Measurements from ENCODE around the gene CD3G. TPM values are rescaled to one million over a fixed set of nuclear protein-coding genes. Genes with fewer than 3 reads are reported as not detected.
"Not testable (repeated sequence)": the region's sequence is repeated elsewhere in the genome, so short reads cannot be mapped to it uniquely, and the experiment has no call there.

Gene CD3G
- polyA plus RNA-seq (ENCODE audit: low read depth in 6 of 6), result 1 to 10 TPM in 2 of 6 donors, under 1 TPM in 4; 0.09 to 2.3 (median 0.72) TPM

- no peaks in the 10 kb centered on the region for H3K36me3 Mint-ChIP-seq
- no peak within 1 kb of the TSS for H3K27ac Mint-ChIP-seq
- ATAC-seq (ENCODE audit: low read depth in 2 of 2) (no peak), DNase-seq (no peak)
- H3K4me3 Mint-ChIP-seq, result peak within 1 kb of the TSS in 1 of 8 donors; percentile 79
- peaks cover 1 to 10% (median 4%) of the 10 kb centered on the region in 3 donors for H3K4me1 Mint-ChIP-seq
- peaks cover 0 to 4% (median 0%) of the 10 kb centered on the region in 7 donors for H3K9me3 Mint-ChIP-seq
- H3K27me3 Mint-ChIP-seq, result peaks cover 27 to 39% (median 30%) of the 10 kb centered on the region in 3 donors
Observed at GRCh38 chr11:118343981-118344515, at the start of gene CD3G. Gene CD3G, plus strand, starts transcription at chr11:118344344. Its CDS starts 80 bp downstream, at chr11:118344424.

- Mint-ChIP-seq H3K4me1 (peaks cover 0 to 6% (median 4%) of the 10 kb centered on the region in 3 donors), H3K27ac (no peak overlapping the region), H3K27me3 (peaks cover 24 to 28% (median 28%) of the 10 kb centered on the region in 3 donors), H3K4me3 (no peak overlapping the region), H3K9me3 (no peaks in the 10 kb centered on the region), H3K36me3 (no peaks in the 10 kb centered on the region)
- ATAC-seq (ENCODE audit: low read depth in 2 of 2) (no peak), DNase-seq (no peak)
Observed at GRCh38 chr11:118295199-118295598, 48.9 kb upstream of the CD3G start.

GRCh38 chr11:118295815-118296454, 48.2 kb upstream of the CD3G start:
- Mint-ChIP-seq H3K27me3 (peaks cover 20 to 24% (median 21%) of the 10 kb centered on the region in 3 donors), H3K4me3 (no peak overlapping the region), H3K36me3 (no peaks in the 10 kb centered on the region), H3K4me1 (peaks cover 0 to 3% (median 3%) of the 10 kb centered on the region in 3 donors), H3K27ac (no peak overlapping the region), H3K9me3 (no peaks in the 10 kb centered on the region)
- peak in 1 of 2 donors; percentile 35 for ATAC-seq (ENCODE audit: low read depth in 2 of 2)
- DNase-seq, result no peak

GRCh38 chr11:118301600-118302195, 42.4 kb upstream of the CD3G start:
- Mint-ChIP-seq H3K27me3 (peaks cover 4 to 14% (median 9%) of the 10 kb centered on the region in 3 donors), H3K36me3 (no peaks in the 10 kb centered on the region), H3K4me1 (peaks cover 0 to 13% (median 6%) of the 10 kb centered on the region in 3 donors), H3K27ac (no peak overlapping the region), H3K9me3 (no peaks in the 10 kb centered on the region), H3K4me3 (no peak overlapping the region)
- DNase-seq (no peak), ATAC-seq (ENCODE audit: low read depth in 2 of 2) (no peak)

DNA sequence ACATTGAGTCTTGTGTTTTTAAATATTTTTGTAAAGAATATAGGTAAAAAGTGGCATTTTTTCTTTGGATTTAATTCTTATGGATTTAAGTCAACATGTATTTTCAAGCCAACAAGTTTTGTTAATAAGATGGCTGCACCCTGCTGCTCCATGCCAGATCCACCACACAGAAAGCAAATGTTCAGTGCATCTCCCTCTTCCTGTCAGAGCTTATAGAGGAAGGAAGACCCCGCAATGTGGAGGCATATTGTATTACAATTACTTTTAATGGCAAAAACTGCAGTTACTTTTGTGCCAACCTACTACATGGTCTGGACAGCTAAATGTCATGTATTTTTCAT, 39.9 kb upstream of the CD3G start:
- ATAC-seq (ENCODE audit: low read depth in 2 of 2), result no peak
- Mint-ChIP-seq H3K4me1 (peaks cover 0 to 13% (median 6%) of the 10 kb centered on the region in 3 donors), H3K36me3 (no peaks in the 10 kb centered on the region), H3K9me3 (no peaks in the 10 kb centered on the region), H3K4me3 (no peak overlapping the region), H3K27me3 (peaks cover 3 to 14% (median 9%) of the 10 kb centered on the region in 3 donors), H3K27ac (no peak overlapping the region)
- no peak for DNase-seq

DNA sequence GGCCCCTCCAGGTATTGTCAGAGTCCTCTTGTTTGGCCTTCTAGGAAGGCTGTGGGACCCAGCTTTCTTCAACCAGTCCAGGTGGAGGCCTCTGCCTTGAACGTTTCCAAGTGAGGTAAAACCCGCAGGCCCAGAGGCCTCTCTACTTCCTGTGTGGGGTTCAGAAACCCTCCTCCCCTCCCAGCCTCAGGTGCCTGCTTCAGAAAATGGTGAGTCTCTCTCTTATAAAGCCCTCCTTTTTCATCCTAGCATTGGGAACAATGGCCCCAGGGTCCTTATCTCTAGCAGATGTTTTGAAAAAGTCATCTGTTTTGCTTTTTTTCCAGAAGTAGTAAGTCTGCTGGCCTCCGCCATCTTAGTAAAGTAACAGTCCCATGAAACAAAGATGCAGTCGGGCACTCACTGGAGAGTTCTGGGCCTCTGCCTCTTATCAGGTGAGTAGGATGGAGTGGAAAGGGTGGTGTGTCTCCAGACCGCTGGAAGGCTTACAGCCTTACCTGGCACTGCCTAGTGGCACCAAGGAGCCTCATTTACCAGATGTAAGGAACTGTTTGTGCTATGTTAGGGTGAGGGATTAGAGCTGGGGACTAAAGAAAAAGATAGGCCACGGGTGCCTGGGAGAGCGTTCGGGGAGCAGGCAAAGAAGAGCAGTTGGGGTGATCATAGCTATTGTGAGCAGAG, 39.4 kb upstream of the CD3G start, which contains the start of gene CD3E:
CD3E (plus strand) TSS at position 163 of the 681 bp plus-strand sequence; CDS start at position 386, 223 bp downstream.
- DNase-seq (no peak), ATAC-seq (ENCODE audit: low read depth in 2 of 2) (no peak)
- H3K36me3 Mint-ChIP-seq, result no peaks in the 10 kb centered on the region
- no peaks in the 10 kb centered on the region for H3K9me3 Mint-ChIP-seq
- H3K4me3 Mint-ChIP-seq, result no peak within 1 kb of the TSS
- peaks cover 0 to 14% (median 9%) of the 10 kb centered on the region in 3 donors for H3K27me3 Mint-ChIP-seq
- H3K4me1 Mint-ChIP-seq, result peaks cover 0 to 13% (median 6%) of the 10 kb centered on the region in 3 donors
- H3K27ac Mint-ChIP-seq, result peak within 1 kb of the TSS in 2 of 6 donors; percentile 42 to 60

GRCh38 chr11:118305726-118306125, 38.4 kb upstream of the CD3G start:
- Mint-ChIP-seq H3K27me3 (peaks cover 0 to 14% (median 9%) of the 10 kb centered on the region in 3 donors), H3K36me3 (no peaks in the 10 kb centered on the region), H3K27ac (no peak overlapping the region), H3K4me3 (no peak overlapping the region), H3K9me3 (no peaks in the 10 kb centered on the region), H3K4me1 (peaks cover 0 to 13% (median 6%) of the 10 kb centered on the region in 3 donors)
- DNase-seq (no peak), ATAC-seq (ENCODE audit: low read depth in 2 of 2) (no peak)

- DNase-seq (no peak), ATAC-seq (ENCODE audit: low read depth in 2 of 2) (no peak)
- Mint-ChIP-seq H3K9me3 (no peaks in the 10 kb centered on the region), H3K27me3 (peaks cover 0 to 14% (median 9%) of the 10 kb centered on the region in 3 donors), H3K27ac (no peak overlapping the region), H3K36me3 (no peaks in the 10 kb centered on the region), H3K4me1 (peaks cover 0 to 13% (median 6%) of the 10 kb centered on the region in 3 donors), H3K4me3 (no peak overlapping the region)
Observed at GRCh38 chr11:118306556-118306955, 37.6 kb upstream of the CD3G start.

DNA sequence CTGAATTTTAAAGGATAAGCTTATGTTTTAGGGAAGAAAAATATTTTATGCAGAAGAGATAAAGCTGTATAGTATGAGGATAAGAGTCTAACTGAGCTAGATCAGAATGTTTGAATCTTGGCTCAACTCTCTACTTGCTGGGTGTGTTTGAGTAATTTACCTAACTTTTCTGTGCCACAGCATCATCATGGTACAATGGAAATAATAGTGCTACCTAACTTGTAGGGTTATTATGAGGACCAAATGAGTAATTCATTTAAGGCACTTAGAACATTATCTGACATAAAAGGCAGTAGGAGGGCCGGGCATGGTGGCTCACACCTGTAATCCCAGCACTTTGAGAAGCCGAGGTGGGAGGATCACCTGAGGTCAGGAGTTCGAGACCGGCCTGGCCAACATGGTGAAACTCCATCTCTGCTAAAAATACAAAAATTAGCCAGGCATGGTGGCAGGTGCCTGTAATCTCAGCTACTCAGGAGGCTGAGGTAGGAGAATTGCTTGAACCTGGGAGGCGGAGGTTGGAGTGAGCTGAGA, 35.1 kb upstream of the CD3G start:
- not testable (repeated sequence) for DNase-seq; H3K27me3 Mint-ChIP-seq; H3K4me3 Mint-ChIP-seq; H3K36me3 Mint-ChIP-seq; ATAC-seq (ENCODE audit: low read depth in 2 of 2); H3K9me3 Mint-ChIP-seq
- Mint-ChIP-seq H3K4me1 (peaks cover 6 to 22% (median 15%) of the 10 kb centered on the region in 3 donors), H3K27ac (peak overlapping the region in 2 of 6 donors; percentile 36 to 47)

DNA sequence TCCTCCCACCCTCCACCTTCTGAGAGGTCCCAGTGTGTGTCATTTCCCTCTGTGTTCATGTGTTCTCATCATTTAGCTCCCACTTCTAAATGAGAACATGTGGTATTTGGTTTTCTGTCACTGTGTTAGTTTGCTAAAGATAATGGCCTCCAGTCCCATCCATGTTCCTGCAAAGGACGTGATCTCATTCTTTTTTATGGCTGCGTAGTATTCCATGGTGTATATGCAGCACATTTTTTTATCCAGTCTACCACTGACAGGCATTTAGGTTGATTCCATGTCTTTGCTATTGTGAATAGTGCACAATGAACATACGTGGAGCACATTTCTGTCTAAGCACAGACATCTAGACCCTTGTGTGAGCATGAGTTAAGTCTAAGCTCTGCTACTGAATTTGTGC, 33.9 kb upstream of the CD3G start:
- Mint-ChIP-seq H3K9me3 (no peaks in the 10 kb centered on the region), H3K27me3 (peaks cover 0 to 5% (median 0%) of the 10 kb centered on the region in 3 donors), H3K36me3 (no peaks in the 10 kb centered on the region), H3K4me3 (no peak overlapping the region), H3K27ac (no peak overlapping the region), H3K4me1 (peaks cover 6 to 16% (median 14%) of the 10 kb centered on the region in 3 donors)
- DNase-seq, result no peak
- ATAC-seq (ENCODE audit: low read depth in 2 of 2), result no peak

GRCh38 chr11:118310781-118311485, 33.2 kb upstream of the CD3G start:
- no peak for ATAC-seq (ENCODE audit: low read depth in 2 of 2)
- peaks cover 0 to 2% (median 0%) of the 10 kb centered on the region in 3 donors for H3K27me3 Mint-ChIP-seq
- DNase-seq, result no peak
- no peak overlapping the region for H3K27ac Mint-ChIP-seq
- no peak overlapping the region for H3K4me3 Mint-ChIP-seq
- peaks cover 13 to 21% (median 20%) of the 10 kb centered on the region in 3 donors for H3K4me1 Mint-ChIP-seq
- no peaks in the 10 kb centered on the region for H3K9me3 Mint-ChIP-seq
- H3K36me3 Mint-ChIP-seq, result no peaks in the 10 kb centered on the region

DNA sequence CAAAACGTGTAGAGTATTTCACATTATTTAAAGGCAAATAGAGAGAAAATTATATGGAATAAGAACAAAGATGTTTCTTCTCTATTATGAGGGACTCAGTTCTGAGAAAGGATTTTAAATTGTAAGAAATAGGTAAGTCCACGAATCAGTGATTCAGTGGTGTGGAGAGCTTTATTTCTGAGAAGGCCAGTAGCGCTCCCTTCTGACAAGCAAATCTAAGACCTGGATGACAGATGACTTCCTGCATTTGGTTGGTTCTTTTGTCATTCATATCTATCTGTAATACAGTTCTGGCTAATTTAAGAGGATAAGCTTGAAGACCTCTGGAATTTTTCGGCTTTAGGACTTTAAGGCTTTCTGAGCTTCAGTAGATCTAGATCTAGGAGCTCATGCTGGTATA, 32.6 kb upstream of the CD3G start:
- no peaks in the 10 kb centered on the region for H3K36me3 Mint-ChIP-seq
- H3K27me3 Mint-ChIP-seq, result no peaks in the 10 kb centered on the region
- H3K27ac Mint-ChIP-seq, result no peak overlapping the region
- H3K9me3 Mint-ChIP-seq, result no peaks in the 10 kb centered on the region
- DNase-seq, result no peak
- ATAC-seq (ENCODE audit: low read depth in 2 of 2), result no peak
- no peak overlapping the region for H3K4me3 Mint-ChIP-seq
- peaks cover 19 to 27% (median 24%) of the 10 kb centered on the region in 3 donors for H3K4me1 Mint-ChIP-seq

- peaks cover 27 to 35% (median 32%) of the 10 kb centered on the region in 3 donors for H3K4me1 Mint-ChIP-seq
- H3K9me3 Mint-ChIP-seq, result no peaks in the 10 kb centered on the region
- no peak for ATAC-seq (ENCODE audit: low read depth in 2 of 2)
- no peak for DNase-seq
- H3K27ac Mint-ChIP-seq, result peak overlapping the region in 1 of 6 donors; percentile 49
- no peaks in the 10 kb centered on the region for H3K27me3 Mint-ChIP-seq
- H3K36me3 Mint-ChIP-seq, result no peaks in the 10 kb centered on the region
- peak overlapping the region in 1 of 8 donors; percentile 42 for H3K4me3 Mint-ChIP-seq
Observed at GRCh38 chr11:118312328-118312727, 31.8 kb upstream of the CD3G start.
